ENCODE results near the gene CTIF.

Gene CTIF

GRCh38 chr18:48552130-48552529 is 13.3 kb downstream of the CTIF start:
- no peak for DNase-seq

DNA sequence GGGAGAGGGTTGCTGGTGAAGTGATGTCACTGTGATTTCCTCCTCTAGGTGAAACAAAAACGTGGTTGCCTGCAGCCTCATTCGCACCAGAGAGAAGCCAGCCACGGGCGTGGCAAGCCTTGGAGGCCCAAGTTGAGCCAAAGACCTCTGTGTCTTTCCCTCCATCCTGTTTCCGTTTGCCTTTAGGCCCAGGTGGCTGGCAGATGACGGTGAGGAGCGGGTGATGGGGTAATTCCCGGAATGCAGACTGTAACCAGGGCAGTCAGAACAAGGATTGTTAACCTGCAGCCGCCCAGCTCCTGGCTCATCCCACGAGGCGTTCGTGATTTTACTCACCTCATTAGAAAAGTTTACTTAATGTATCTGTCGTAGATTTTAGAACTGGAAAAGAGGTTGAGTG is 14.4 kb downstream of the CTIF start:
- no peak for DNase-seq

DNA sequence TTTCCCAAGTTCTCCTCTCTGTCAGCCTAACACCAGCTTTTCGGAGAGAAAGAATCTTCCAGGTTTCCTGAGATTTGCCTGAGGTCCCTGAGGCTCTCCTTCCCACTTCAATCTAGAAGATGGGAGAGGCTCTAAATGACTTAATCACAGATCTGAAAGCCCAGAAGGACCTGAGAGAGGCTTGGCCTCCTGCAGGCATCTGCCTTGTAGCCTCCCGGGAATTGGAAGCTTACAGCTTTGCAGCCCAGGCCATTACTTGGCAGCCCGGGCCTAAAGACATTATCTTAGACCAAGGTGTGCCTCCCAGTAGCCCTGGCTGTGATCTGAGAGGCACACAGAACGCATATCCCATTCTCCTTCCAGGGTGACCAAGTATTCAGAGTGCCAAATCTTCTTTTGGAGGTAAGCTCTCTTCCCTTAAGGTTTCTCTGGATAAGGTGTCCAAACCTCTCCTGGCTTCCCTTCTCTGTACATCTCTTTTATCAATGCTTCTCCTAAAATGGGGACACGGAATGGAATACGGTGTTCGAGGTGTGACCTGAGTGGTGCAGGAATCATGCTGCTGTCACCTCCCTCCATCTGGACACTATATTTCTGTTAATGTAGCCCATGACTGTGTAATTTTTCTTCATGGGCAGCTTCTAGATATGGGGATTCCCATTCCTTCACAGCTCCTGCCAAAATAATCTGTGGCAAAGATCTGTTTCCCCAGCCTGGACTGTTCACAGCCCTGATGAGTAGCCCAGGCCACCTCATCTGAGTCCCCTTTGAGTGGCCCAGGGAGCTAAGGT is 16.0 kb downstream of the CTIF start:
- DNase-seq, result no peak

DNA sequence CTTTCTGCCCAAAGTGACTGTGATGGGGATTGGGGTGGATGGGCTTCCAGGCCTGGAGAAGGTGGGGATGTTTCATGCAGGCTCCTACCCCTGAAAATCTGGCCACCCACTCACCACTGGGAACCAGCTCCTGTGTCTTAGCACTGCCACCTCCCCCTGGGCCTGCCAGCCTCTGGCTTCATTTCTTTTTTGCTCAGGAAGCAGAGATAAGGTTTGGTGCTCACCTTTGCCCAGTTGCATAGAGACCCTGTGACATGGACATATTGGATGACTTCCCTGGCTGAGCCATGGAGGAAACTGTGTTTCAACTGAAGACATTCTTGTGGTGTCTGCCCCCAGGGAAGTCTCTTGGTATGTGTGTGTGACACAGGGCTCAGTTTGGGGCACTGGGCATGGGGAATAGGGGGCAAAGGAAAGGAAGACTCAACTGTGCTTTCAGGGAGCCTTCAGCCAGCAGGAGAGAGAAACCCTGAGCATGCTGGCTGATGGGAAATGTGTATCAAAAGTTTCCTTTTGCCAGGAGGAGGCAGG is 16.7 kb downstream of the CTIF start:
- no peak for DNase-seq

DNA sequence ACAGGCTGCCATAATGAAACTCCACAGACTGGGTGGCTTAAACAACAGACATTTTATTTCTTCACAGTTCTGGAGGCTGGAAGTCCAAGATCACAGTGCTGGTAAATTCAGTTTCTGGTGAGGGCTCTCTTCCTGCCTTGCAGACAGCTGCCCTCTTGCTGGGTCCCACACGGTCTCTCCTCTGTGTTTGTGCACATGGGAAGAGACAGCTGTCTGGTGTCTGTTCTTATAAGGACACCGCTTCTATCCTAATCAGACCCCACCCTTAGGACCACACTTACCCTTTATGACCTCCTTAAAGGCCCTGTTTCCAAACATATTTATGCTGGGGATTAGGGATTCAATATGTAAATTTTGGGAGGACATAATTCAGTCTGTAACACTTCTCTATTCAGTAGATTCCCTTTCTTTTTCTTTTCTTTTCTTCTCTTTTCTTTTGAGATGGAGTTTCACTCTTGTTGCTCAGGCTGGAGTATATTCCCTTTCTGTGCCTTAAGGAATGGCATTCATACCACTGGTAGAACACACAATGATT is 18.9 kb downstream of the CTIF start:
- DNase-seq, result no peak

GRCh38 chr18:48558248-48558647 is 19.4 kb downstream of the CTIF start:
- no peak for DNase-seq

- no peak for DNase-seq
Observed at GRCh38 chr18:48560491-48560890, 21.7 kb downstream of the CTIF start.

DNA sequence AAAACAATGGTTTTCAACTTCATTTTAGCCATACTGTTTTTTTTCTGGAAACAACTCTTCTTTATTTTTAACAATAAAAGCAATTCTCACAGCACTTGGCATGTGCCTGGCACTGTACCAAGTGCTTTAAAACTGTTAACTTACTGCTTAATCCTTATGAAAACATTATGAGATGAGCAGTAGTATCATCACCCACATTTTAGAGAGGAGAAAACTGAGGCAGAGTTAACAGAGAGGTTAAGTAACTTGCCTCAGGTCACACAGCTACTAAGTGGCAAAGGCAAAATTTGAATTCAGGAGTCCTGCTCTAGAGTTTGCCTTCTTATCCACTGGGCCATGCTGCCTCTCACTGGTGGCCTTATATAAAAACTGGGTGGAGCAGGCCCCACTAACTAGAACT is 23.2 kb downstream of the CTIF start:
- no peak for DNase-seq

GRCh38 chr18:48563027-48563426 is 24.2 kb downstream of the CTIF start:
- no peak for DNase-seq

- DNase-seq, result no peak
Observed at GRCh38 chr18:48564139-48564538, 25.3 kb downstream of the CTIF start.

- DNase-seq, result no peak
Observed at GRCh38 chr18:48565105-48565504, 26.3 kb downstream of the CTIF start.

DNA sequence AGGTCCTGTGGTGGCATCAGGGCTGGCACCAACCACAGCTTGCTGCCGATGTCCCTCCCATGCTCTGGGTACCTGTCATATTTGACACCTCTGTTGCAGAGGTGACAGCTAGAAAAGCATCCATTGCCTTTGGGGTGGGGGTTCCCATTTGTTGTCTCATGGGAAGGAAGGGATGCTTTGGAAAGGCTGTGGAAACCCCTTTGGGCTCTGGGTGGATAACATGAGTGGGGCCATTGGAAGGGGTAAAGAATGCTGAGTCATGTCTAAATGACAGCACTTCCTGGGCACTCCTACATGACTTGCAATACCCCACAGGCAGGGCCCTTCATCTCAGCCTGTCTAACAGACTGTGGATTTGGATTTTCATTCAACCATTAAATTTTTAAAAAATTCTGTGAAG is 27.8 kb downstream of the CTIF start:
- DNase-seq, result no peak

DNA sequence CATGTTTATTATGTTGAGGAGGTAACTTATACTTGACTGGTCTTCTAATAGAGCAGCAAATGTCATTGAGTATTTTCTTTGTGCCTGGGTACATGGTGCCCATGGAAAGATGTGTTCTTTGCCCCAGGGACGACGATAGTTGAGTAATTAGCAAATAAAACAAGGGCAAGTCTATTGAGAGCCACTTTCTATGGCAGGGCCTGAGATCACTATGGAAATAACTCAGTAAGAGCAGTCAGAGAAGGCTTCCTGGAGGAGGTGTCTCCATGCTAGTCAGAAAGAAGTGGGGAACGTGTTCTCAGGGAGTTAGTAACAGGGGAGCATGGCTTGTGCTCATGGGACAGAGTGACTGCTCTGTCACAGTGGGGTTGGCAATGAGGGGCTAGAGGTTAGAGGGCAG is 28.6 kb downstream of the CTIF start:
- DNase-seq, result no peak

- no peak for DNase-seq
Observed at GRCh38 chr18:48569139-48569914, 30.5 kb downstream of the CTIF start.

DNA sequence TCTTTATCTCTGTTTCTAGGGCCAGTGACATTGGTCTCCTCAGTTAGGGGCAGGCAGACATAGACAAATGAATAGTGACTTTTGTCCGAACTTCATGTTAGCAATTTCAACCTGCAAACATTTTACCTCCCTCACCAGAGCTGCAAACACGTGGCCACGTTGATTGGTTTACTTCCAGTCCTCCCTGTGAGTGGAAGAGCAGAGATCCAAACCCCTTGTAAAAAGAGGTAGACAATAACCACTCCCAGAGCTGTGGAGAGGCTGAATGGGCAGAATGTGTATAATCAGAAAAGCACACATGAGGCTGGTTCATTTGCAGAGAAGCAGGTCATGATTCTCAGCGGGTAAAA is 31.1 kb downstream of the CTIF start:
- no peak for DNase-seq

DNA sequence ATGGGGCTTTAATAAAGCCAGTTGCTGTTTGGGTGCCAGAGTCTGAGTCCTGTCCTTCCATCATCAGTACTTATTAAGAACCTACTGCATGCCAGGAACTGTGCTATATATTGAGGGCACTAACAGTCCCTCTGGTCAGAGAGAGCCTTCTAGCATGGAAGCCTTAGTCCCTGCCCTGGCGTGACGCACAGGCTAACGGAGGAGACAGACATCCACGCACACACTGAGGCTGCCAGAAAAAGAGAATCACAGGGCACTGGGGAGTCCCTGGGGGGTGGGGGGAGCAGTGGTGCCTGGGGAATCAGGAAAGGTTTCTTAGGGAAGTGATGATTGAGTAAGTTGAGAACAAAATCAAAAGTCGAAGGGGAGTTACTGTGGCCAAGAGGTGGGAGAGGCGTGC is 31.5 kb downstream of the CTIF start:
- DNase-seq, result no peak

DNA sequence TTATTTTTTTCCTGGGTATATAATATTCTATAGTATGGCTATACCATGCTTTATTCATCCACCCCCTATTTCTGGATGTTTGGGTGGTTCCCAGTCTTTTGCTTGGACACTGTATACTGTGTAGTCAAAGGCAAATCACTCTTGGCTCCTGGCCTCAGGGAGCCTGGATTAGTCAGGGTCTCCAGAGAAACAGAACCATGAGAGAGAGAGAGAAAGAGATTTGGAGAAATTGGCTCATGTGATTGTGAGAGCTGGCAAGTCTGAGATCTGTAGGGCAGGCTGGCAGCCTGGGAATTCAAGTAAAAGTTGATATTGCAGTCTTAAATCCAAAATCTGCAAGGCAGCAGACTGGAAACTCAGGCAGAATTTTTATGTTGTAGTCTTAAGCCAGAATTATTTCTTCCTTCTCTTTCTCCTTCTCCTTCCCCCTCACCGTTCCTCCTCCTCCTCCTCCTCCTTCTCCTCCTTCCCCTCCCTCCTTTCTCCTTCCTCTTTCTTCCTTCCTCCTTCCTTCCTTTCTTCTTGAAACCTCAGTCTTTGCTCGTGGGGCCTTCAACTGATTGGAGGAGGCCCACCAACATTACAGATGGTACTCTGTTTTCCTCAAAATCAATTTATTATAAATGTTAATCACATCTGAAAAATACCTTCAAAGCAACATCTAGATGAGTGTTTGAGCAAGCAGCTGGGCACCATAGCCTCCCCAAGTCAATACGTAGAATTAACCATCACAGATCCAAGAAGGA is 33.0 kb downstream of the CTIF start:
- DNase-seq, result no peak

GRCh38 chr18:48572402-48573126 is 33.7 kb downstream of the CTIF start:
- DNase-seq, result no peak

GRCh38 chr18:48573632-48574283 is 34.9 kb downstream of the CTIF start:
- DNase-seq, result no peak

DNA sequence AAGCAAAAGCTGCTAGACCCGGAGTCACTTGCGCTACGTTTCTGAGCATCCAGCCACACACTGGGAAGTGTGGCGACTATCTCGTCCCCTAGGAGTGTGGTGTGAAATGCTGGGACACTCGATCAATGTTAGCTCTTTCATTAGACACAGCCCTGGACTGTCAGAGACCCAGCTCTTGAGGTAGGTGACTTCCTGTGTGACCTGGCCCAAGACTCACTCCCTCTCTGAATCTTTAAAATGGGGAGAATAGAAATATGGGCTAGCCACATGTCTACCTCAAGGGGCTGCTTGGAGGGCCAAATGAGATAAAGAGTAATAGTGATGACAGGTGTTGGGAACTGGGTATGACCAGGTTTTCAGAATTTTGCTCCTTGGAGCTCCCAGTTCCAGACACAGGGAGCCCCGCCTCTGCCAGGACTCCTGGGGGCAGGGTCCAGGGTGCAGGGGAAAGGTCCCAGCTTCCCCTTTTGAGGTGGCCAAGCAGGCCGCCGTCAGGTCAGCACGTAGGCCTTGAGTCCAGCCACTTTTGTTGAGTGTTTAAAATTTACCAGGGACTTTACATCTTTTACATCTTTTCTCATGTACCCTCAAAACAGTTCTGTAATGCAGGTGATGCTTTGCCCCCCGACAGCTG is 36.0 kb downstream of the CTIF start:
- DNase-seq, result no peak

DNA sequence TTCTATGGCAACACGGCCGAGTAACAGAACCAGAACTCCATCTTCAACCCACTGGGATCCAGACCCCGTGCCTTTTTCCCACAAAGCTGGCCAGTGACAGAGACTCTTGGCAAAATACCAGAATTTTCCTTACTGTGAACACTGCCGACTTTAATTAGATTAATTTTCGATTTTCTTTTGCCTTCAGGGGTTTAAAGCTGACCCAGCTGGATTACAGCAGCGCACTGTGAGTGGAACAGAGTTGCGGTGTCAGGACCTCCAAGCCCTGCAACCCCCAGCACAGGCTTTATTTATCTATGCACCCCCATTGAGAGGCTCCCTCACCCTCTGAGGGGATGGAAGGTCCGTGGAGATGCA is 36.4 kb downstream of the CTIF start:
- no peak for DNase-seq

All from DMS79 (cell line).